GM18870 (cell line): Measurements from ENCODE around the gene SMCO4.
"Not testable (repeated sequence)": the region's sequence is repeated elsewhere in the genome, so short reads cannot be mapped to it uniquely, and the experiment has no call there.

Experiments
- ATAC-seq: cut with Tn5 transposase; IDR thresholded peaks from one replicate; pipeline ENCODE4 v1.9.1; 2021; ENCODE audit warnings: moderate library complexity; ENCODE audit not compliant: unreplicated experiment

Gene SMCO4

GRCh38 chr11:93560199-93560932, 17.2 kb upstream of the SMCO4 start:
- ATAC-seq, result no peak

GRCh38 chr11:93559681-93560080, 16.5 kb upstream of the SMCO4 start:
- no peak for ATAC-seq

GRCh38 chr11:93552874-93553273, 9.7 kb upstream of the SMCO4 start:
- no peak for ATAC-seq

GRCh38 chr11:93549976-93550375, 6.8 kb upstream of the SMCO4 start:
- ATAC-seq, result no peak

GRCh38 chr11:93548679-93549319, 5.6 kb upstream of the SMCO4 start:
- no peak for ATAC-seq

GRCh38 chr11:93547773-93548172, 4.6 kb upstream of the SMCO4 start:
- no peak for ATAC-seq

GRCh38 chr11:93547028-93547427, 3.8 kb upstream of the SMCO4 start:
- no peak for ATAC-seq

GRCh38 chr11:93545566-93545965, 2.4 kb upstream of the SMCO4 start:
- ATAC-seq, result no peak

GRCh38 chr11:93542811-93543229, 371 bp downstream of the SMCO4 start:
- ATAC-seq, result peak; percentile 18

- ATAC-seq, result peak; percentile 46
Measured at GRCh38 chr11:93541884-93542810, 1.0 kb downstream of the SMCO4 start.

- no peak for ATAC-seq
Measured at GRCh38 chr11:93540896-93541553, 2.2 kb downstream of the SMCO4 start.

GRCh38 chr11:93540337-93540736, 2.9 kb downstream of the SMCO4 start:
- no peak for ATAC-seq

- no peak for ATAC-seq
Measured at GRCh38 chr11:93537767-93538261, 5.4 kb downstream of the SMCO4 start.

GRCh38 chr11:93537049-93537448, 6.1 kb downstream of the SMCO4 start:
- no peak for ATAC-seq

- ATAC-seq, result no peak
Measured at GRCh38 chr11:93536101-93536861, 6.9 kb downstream of the SMCO4 start.

- not testable (repeated sequence) for ATAC-seq
Measured at GRCh38 chr11:93535578-93535977, 7.6 kb downstream of the SMCO4 start.

GRCh38 chr11:93532806-93533205, 10.4 kb downstream of the SMCO4 start:
- no peak for ATAC-seq

- ATAC-seq, result peak; percentile 36
Measured at GRCh38 chr11:93532281-93532789, 10.9 kb downstream of the SMCO4 start.

GRCh38 chr11:93530468-93530826, 12.7 kb downstream of the SMCO4 start:
- no peak for ATAC-seq
